ENCODE data around the gene ACBD5.

DNA sequence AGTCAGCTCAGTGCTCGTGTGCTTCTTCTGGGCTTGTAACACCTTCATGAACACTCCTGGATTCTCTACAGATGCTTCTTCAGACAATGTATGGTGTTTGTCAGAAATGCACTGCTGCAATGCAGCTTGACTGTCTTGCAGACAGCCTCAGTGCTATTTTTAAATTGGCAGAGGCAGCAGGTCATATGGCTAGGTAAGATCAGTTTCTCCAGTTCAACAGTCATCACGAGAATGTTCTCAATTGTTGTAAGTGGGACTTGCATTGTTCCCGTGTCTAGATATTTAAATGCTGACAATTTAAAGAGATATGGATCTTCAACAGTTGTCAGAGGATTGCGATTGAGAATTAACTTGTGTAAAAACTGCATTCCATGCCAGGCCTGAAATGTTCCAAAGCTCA is 7.6 kb upstream of the ACBD5 start:
- no peak for TF ChIP-seq POLR2A (IDR thresholded peaks at IDR 0.05; ENCODE audit: low read depth, low read length)
- TF ChIP-seq TAF1 (IDR thresholded peaks at IDR 0.05; ENCODE audit: low read depth, low read length), result no peak
- TF ChIP-seq POLR2AphosphoS5 (IDR thresholded peaks at IDR 0.05; ENCODE audit: low read depth, low read length), result no peak
- no peak for TF ChIP-seq SPI1 (IDR thresholded peaks at IDR 0.05; ENCODE audit: low read depth, low read length)

All from GM12891 (cell line).